HG03520 (cell line): ENCODE results near the gene JAZF1.

ENCODE experiments used
- ATAC-seq: cut with Tn5 transposase; IDR thresholded peaks from one replicate; pipeline ENCODE4 v1.9.1; 2021; ENCODE audit warnings: mild to moderate bottlenecking, moderate library complexity; ENCODE audit not compliant: unreplicated experiment

Gene JAZF1

GRCh38 chr7:27802999-27803398 is 377.6 kb downstream of the JAZF1 start:
- ATAC-seq, result no peak

- no peak for ATAC-seq
These were observed 381.4 kb downstream of the JAZF1 start for GRCh38 chr7:27799212-27799611.

- ATAC-seq, result no peak
These were observed 384.6 kb downstream of the JAZF1 start for GRCh38 chr7:27795977-27796376.

GRCh38 chr7:27793780-27794179 is 386.8 kb downstream of the JAZF1 start:
- ATAC-seq, result no peak

- ATAC-seq, result no peak
These were observed 392.2 kb downstream of the JAZF1 start for GRCh38 chr7:27788437-27788836.

- ATAC-seq, result no peak
These were observed 396.1 kb downstream of the JAZF1 start for GRCh38 chr7:27784399-27785053.

- ATAC-seq, result no peak
These were observed 397.7 kb downstream of the JAZF1 start for GRCh38 chr7:27782849-27783248.

- ATAC-seq, result no peak
These were observed 399.4 kb downstream of the JAZF1 start for GRCh38 chr7:27781188-27781587.
